Osteoblast (primary cell): ENCODE measurements around the gene KCNQ5. TPM values are rescaled to one million over a fixed set of nuclear protein-coding genes. Genes with fewer than 3 reads are reported as not detected.
A peak's percentile ranks its signal among the peaks of the same experiment; 100 is the strongest.
"Not testable (repeated sequence)": the region's sequence is repeated elsewhere in the genome, so short reads cannot be mapped to it uniquely, and the experiment has no call there.

ENCODE experiments used
- DNase-seq: peaks from one replicate; pipeline ENCODE4 v3.0.0; 2011; ENCODE audit warnings: low spot score, mixed read lengths; ENCODE audit not compliant: insufficient read length; ENCODE audit errors: missing footprints
- H2AFZ ChIP-seq: 2 replicates; pipeline ENCODE4 v1.6.0; 2011; ENCODE audit warnings: mild to moderate bottlenecking, low read length
- H3K27ac ChIP-seq: 2 replicates; pipeline ENCODE4 v1.5.1; 2011; ENCODE audit warnings: mild to moderate bottlenecking, low read depth, low read length, moderate library complexity
- H3K27me3 ChIP-seq: 2 replicates; pipeline ENCODE4 v1.6.0; 2012; ENCODE audit warnings: mild to moderate bottlenecking, control low read depth, inconsistent platforms, low read length, moderate library complexity; ENCODE audit not compliant: insufficient read depth
- H3K36me3 ChIP-seq: 2 replicates; pipeline ENCODE4 v1.5.1; 2011; ENCODE audit warnings: mild to moderate bottlenecking, low read length, control low read depth, moderate library complexity; ENCODE audit not compliant: insufficient read depth
- H3K4me1 ChIP-seq: 2 replicates; pipeline ENCODE4 v1.5.1; 2011; ENCODE audit warnings: mild to moderate bottlenecking, low read length, control low read depth, moderate library complexity; ENCODE audit not compliant: insufficient read depth
- H3K4me2 ChIP-seq: 2 replicates; pipeline ENCODE4 v1.6.0; 2011; ENCODE audit warnings: mild to moderate bottlenecking, low read length; ENCODE audit not compliant: insufficient read depth
- H3K4me3 ChIP-seq: fragments of 200-600 bp; sonication (generic); 3 replicates; pipeline ENCODE4 v1.5.1; 2012; ENCODE audit warnings: mild to moderate bottlenecking, low read length, inconsistent platforms; ENCODE audit not compliant: insufficient read depth
- H3K79me2 ChIP-seq: 2 replicates; pipeline ENCODE4 v1.6.0; 2012; ENCODE audit warnings: mild to moderate bottlenecking, low read length, control low read depth, inconsistent platforms; ENCODE audit not compliant: insufficient read depth
- H3K9me3 ChIP-seq: 2 replicates; pipeline ENCODE4 v1.5.1; 2011; ENCODE audit warnings: low read depth, low read length, control low read depth
- H4K20me1 ChIP-seq: 2 replicates; pipeline ENCODE4 v1.6.0; 2012; ENCODE audit warnings: mild to moderate bottlenecking, low read length, control low read depth; ENCODE audit not compliant: insufficient read depth
- total RNA-seq: library from RNA; depleted of rRNA; stranded (reverse); fragments of >200 nt; gene quantifications from 2 replicates; pipeline ENCODE4 v1.2.3, GENCODE V29; 2012
- TF ChIP-seq, protein P1 (sequence below): IDR thresholded peaks from 2 replicates; pipeline ENCODE4 v1.5.1; 2011; ENCODE audit warnings: mild to moderate bottlenecking, low read depth, low read length, moderate library complexity; ENCODE audit errors: extremely low read depth

The KCNQ5 gene
- total RNA-seq, 1 donor, result 4.0 TPM

DNA sequence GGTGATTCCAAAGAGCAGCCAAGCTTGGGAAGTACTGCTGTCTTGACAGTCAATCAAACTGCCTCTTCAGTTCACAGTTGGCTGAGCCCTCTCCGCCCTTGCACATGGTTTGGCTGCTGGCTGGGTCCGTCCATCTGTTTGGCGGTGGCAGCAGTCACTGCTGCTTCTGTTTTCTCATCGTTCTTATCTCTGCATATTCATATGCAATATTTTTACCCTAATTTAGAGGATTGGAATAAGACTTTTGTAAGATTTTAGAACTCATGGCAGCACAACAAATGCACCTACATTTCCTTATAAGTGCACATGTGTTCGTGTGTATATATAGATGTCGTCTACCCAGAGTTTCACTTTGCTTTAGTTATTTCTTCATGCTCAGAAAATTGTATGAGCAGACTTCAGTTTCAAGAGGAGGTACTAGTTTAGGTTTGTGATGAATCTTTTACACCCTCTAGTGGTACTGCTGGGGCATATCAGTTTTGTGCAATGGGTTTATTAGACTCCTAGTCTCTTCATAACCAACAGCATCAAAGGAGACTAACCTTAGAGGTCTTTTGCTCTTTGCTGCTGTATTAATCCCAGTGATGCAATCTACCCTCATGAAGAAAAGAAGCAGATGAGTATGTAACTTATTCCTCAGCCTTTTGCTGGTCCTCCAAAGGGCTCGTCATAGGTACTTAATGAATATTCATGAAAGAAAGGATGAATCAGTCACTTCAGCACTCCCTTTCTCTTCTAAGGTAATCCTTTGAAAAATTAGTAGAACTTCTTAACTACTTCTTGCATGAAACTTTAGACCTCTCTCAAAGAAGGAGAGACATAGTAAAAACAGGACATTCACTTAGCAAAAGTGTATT, 559.1 kb downstream of the KCNQ5 start:
- Histone ChIP-seq H3K4me3 (peak overlapping the region; percentile 75), H3K9me3 (no peaks in the 10 kb centered on the region), H3K27ac (peak overlapping the region; percentile 9), H3K27me3 (no peaks in the 10 kb centered on the region), H3K4me1 (peaks cover 9% of the 10 kb centered on the region), H3K36me3 (no peaks in the 10 kb centered on the region), H3K79me2 (no peaks in the 10 kb centered on the region), H4K20me1 (no peaks in the 10 kb centered on the region), H3K4me2 (peak overlapping the region; percentile 85), H2AFZ (peak overlapping the region; percentile 81)
- DNase-seq, result no peak
- TF ChIP-seq, protein P1, sequence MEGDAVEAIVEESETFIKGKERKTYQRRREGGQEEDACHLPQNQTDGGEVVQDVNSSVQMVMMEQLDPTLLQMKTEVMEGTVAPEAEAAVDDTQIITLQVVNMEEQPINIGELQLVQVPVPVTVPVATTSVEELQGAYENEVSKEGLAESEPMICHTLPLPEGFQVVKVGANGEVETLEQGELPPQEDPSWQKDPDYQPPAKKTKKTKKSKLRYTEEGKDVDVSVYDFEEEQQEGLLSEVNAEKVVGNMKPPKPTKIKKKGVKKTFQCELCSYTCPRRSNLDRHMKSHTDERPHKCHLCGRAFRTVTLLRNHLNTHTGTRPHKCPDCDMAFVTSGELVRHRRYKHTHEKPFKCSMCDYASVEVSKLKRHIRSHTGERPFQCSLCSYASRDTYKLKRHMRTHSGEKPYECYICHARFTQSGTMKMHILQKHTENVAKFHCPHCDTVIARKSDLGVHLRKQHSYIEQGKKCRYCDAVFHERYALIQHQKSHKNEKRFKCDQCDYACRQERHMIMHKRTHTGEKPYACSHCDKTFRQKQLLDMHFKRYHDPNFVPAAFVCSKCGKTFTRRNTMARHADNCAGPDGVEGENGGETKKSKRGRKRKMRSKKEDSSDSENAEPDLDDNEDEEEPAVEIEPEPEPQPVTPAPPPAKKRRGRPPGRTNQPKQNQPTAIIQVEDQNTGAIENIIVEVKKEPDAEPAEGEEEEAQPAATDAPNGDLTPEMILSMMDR, result peak; percentile 88

DNA sequence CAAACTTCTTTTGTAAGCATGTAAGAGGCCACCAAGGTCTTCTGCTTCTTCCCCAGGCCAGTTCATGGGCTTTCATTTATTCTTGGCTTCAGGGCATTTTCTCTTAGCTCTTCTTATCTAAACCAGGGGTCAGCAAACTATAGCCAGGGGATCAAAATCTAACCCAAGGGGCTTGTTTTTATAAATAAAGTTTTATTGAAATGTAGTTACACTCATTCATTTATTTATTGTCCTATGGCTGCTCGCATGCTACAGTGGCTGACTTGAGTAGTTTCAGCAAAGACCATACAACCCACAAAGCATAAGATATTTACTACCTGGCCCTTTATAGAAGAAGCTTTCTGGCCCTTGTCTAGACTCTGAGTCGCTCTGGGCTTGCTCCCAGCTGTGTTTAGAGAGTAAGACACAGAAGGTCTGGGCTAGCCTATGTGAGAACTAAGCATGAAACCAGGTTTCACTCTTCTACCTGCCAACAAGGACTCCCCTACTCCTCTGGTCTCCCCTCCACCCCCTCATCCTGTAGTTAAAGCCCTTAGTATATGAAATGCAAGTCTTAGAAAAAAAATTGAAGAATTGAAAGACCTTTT, 560.2 kb downstream of the KCNQ5 start:
- no peak for DNase-seq
- H3K36me3 ChIP-seq, result no peaks in the 10 kb centered on the region

DNA sequence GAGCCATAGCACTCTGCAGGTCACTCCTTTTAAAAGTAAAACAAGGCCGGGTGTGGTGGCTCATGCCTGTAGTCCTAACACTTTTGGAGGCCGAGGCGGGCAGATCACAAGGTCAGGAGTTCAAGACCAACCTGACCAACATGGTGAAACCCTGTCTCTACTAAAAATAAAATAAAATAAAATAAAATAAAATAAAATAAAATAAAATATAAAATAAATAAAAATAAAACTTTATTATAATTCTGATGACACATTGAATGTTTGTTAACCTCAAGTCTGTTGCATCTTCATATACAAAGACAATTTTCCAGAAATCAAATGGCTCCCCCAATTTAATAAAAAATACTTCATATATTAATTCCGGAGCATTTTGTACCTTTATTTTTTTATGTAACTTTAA, 571.4 kb downstream of the KCNQ5 start:
- DNase-seq, H3K27ac ChIP-seq, H2AFZ ChIP-seq, H3K36me3 ChIP-seq, H3K4me1 ChIP-seq, H3K4me2 ChIP-seq, H4K20me1 ChIP-seq, H3K9me3 ChIP-seq, H3K27me3 ChIP-seq, H3K4me3 ChIP-seq, H3K79me2 ChIP-seq: not testable (repeated sequence)

More for the DNA sequence above, 560.2 kb downstream of the KCNQ5 start:
- H3K79me2 ChIP-seq, result no peaks in the 10 kb centered on the region
- H3K4me3 ChIP-seq, result no peak overlapping the region
- H4K20me1 ChIP-seq, result no peaks in the 10 kb centered on the region
- H3K27me3 ChIP-seq, result no peaks in the 10 kb centered on the region
- TF ChIP-seq, protein P1, result no peak
- no peak overlapping the region for H3K27ac ChIP-seq
- peaks cover 9% of the 10 kb centered on the region for H3K4me1 ChIP-seq
- no peak overlapping the region for H3K4me2 ChIP-seq
- H3K9me3 ChIP-seq, result no peaks in the 10 kb centered on the region
- no peak overlapping the region for H2AFZ ChIP-seq

DNA sequence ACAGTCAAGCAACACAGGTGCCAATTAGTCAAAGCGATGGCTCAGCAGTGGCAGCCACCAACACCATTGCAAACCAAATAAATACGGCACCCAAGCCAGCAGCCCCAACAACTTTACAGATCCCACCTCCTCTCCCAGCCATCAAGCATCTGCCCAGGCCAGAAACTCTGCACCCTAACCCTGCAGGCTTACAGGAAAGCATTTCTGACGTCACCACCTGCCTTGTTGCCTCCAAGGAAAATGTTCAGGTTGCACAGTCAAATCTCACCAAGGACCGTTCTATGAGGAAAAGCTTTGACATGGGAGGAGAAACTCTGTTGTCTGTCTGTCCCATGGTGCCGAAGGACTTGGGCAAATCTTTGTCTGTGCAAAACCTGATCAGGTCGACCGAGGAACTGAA, 572.9 kb downstream of the KCNQ5 start:
- DNase-seq, result no peak
- no peaks in the 10 kb centered on the region for H4K20me1 ChIP-seq
- no peaks in the 10 kb centered on the region for H3K79me2 ChIP-seq
- H3K9me3 ChIP-seq, result no peaks in the 10 kb centered on the region
- H3K36me3 ChIP-seq, result no peaks in the 10 kb centered on the region
- TF ChIP-seq, protein P1, result no peak
- H3K4me3 ChIP-seq, result no peak overlapping the region
- no peaks in the 10 kb centered on the region for H3K27me3 ChIP-seq
- H3K27ac ChIP-seq, result no peak overlapping the region
- H3K4me2 ChIP-seq, result no peak overlapping the region
- H2AFZ ChIP-seq, result no peak overlapping the region
- no peaks in the 10 kb centered on the region for H3K4me1 ChIP-seq
